H9 (cell line): ENCODE measurements around the gene AATF. TPM values are rescaled to one million over a fixed set of nuclear protein-coding genes. Genes with fewer than 3 reads are reported as not detected.

ENCODE experiments used
- DNase-seq: peaks from one replicate; pipeline ENCODE4 v3.0.0-alpha.2; 2017
- H2AFZ ChIP-seq: one replicate; pipeline ENCODE4 v1.6.1; 2013; ENCODE audit warnings: mild to moderate bottlenecking, low read length, control low read depth, moderate library complexity
- H2AK5ac ChIP-seq: 2 replicates; pipeline ENCODE4 v1.6.1; 2013; ENCODE audit warnings: low read length, control low read depth, mixed read lengths; ENCODE audit not compliant: insufficient read length
- H2BK120ac ChIP-seq: one replicate; pipeline ENCODE4 v1.6.1; 2013; ENCODE audit warnings: low read depth, mild to moderate bottlenecking, low read length, control low read depth, inconsistent platforms; ENCODE audit not compliant: poor library complexity, severe bottlenecking
- H2BK12ac ChIP-seq: 2 replicates; pipeline ENCODE4 v1.6.1; 2013; ENCODE audit warnings: low read length, control low read depth, mixed read lengths, low read depth; ENCODE audit not compliant: insufficient read length
- H2BK15ac ChIP-seq: 2 replicates; pipeline ENCODE4 v1.6.1; 2013; ENCODE audit warnings: low read depth, low read length, control low read depth
- H2BK20ac ChIP-seq: one replicate; pipeline ENCODE4 v1.6.1; 2013; ENCODE audit warnings: low read depth, mild to moderate bottlenecking, low read length, control low read depth, inconsistent platforms; ENCODE audit not compliant: poor library complexity, severe bottlenecking
- H2BK5ac ChIP-seq: 2 replicates; pipeline ENCODE4 v1.6.1; 2013; ENCODE audit warnings: low read length, control low read depth, mixed read lengths; ENCODE audit not compliant: insufficient read length
- H3K14ac ChIP-seq: 2 replicates; pipeline ENCODE4 v1.6.1; 2013; ENCODE audit warnings: low read length, control low read depth; ENCODE audit not compliant: insufficient read depth
- H3K18ac ChIP-seq: 2 replicates; pipeline ENCODE4 v1.6.1; 2013; ENCODE audit warnings: low read depth, mild to moderate bottlenecking, mixed read lengths, low read length, control low read depth; ENCODE audit not compliant: insufficient read length
- H3K23ac ChIP-seq: 2 replicates; pipeline ENCODE4 v1.6.1; 2013; ENCODE audit warnings: low read length, control low read depth, mixed read lengths, low read depth; ENCODE audit not compliant: insufficient read length
- H3K23me2 ChIP-seq: 2 replicates; pipeline ENCODE4 v1.6.1; 2013; ENCODE audit warnings: low read depth, mild to moderate bottlenecking, mixed read lengths, low read length, control low read depth; ENCODE audit not compliant: insufficient read length, poor library complexity, severe bottlenecking
- H3K27ac ChIP-seq: 2 replicates; pipeline ENCODE4 v1.5.1; 2013; ENCODE audit warnings: low read length, control low read depth, mixed read lengths, low read depth; ENCODE audit not compliant: insufficient read length
- H3K27me3 ChIP-seq: 2 replicates; pipeline ENCODE4 v1.6.1; 2013; ENCODE audit warnings: low read length, control low read depth, inconsistent platforms; ENCODE audit not compliant: insufficient read depth
- H3K4ac ChIP-seq: 2 replicates; pipeline ENCODE4 v1.6.1; 2013; ENCODE audit warnings: low read depth, mild to moderate bottlenecking, control low read depth, inconsistent platforms, low read length, moderate library complexity
- H3K4me1 ChIP-seq: 2 replicates; pipeline ENCODE4 v1.6.1; 2013; ENCODE audit warnings: low read length, control low read depth, inconsistent platforms; ENCODE audit not compliant: insufficient read depth
- H3K4me2 ChIP-seq: 2 replicates; pipeline ENCODE4 v1.6.1; 2013; ENCODE audit warnings: low read length, control low read depth, mixed read lengths; ENCODE audit not compliant: insufficient read length, insufficient read depth
- H3K56ac ChIP-seq: 2 replicates; pipeline ENCODE4 v1.6.1; 2013; ENCODE audit warnings: low read depth, mild to moderate bottlenecking, mixed read lengths, low read length, control low read depth; ENCODE audit not compliant: insufficient read length
- H3K79me1 ChIP-seq: 2 replicates; pipeline ENCODE4 v1.6.1; 2013; ENCODE audit warnings: low read depth, mild to moderate bottlenecking, moderate library complexity, low read length, control low read depth, inconsistent platforms; ENCODE audit not compliant: insufficient read depth, poor library complexity, severe bottlenecking
- H3K79me2 ChIP-seq: 2 replicates; pipeline ENCODE4 v1.6.1; 2013; ENCODE audit warnings: low read length, control low read depth, inconsistent platforms; ENCODE audit not compliant: insufficient read depth
- H3K9ac ChIP-seq: 2 replicates; pipeline ENCODE4 v1.6.1; 2013; ENCODE audit warnings: low read length, control low read depth, mixed read lengths; ENCODE audit not compliant: insufficient read length; ENCODE audit errors: extremely low read depth
- H3K9me3 ChIP-seq: one replicate; pipeline ENCODE4 v1.6.1; 2013; ENCODE audit warnings: low read depth, low read length, inconsistent platforms; ENCODE audit not compliant: control insufficient read depth
- H3T11ph ChIP-seq: one replicate; pipeline ENCODE4 v1.6.1; 2013; ENCODE audit warnings: mild to moderate bottlenecking, low read length, control low read depth, inconsistent platforms
- H4K20me1 ChIP-seq: one replicate; pipeline ENCODE4 v1.6.1; 2013; ENCODE audit not compliant: control insufficient read depth, insufficient read length, insufficient read depth
- H4K5ac ChIP-seq: 2 replicates; pipeline ENCODE4 v1.6.1; 2013; ENCODE audit warnings: low read depth, mild to moderate bottlenecking, mixed read lengths, low read length, control low read depth; ENCODE audit not compliant: insufficient read length
- H4K8ac ChIP-seq: replicated peaks from 2 replicates; pipeline ENCODE4 v1.6.1; 2013; ENCODE audit warnings: low read length, control low read depth, mixed read lengths, low read depth; ENCODE audit not compliant: insufficient read length
- H4K91ac ChIP-seq: 2 replicates; pipeline ENCODE4 v1.6.1; 2013; ENCODE audit warnings: low read depth, mild to moderate bottlenecking, moderate library complexity, mixed read lengths, low read length, control low read depth; ENCODE audit not compliant: insufficient read length
- H3K27ac Mint-ChIP-seq, 3 experiments: 2 replicates in 2 of 3; 3 replicates in 1 of 3; pipeline ENCODE4 v1.8.0; 2020 to 2021; ENCODE audit warnings: mixed read lengths in 3 of 3, mild to moderate bottlenecking in 1 of 3, moderate library complexity in 1 of 3
- H3K27me3 Mint-ChIP-seq: 2 replicates; pipeline ENCODE4 v1.8.0; 2021; ENCODE audit warnings: low read depth, mild to moderate bottlenecking, moderate library complexity, mixed read lengths
- H3K36me3 Mint-ChIP-seq, 3 experiments: 2 replicates in 2 of 3; 3 replicates in 1 of 3; pipeline ENCODE4 v1.8.0; 2020 to 2021; ENCODE audit warnings: low read depth in 3 of 3, mixed read lengths in 3 of 3; ENCODE audit not compliant: insufficient read depth in 1 of 3
- H3K4me1 Mint-ChIP-seq, 2 experiments: 2 replicates each; pipeline ENCODE4 v1.8.0; 2020; ENCODE audit warnings: mixed read lengths in 2 of 2
- H3K4me3 Mint-ChIP-seq, 2 experiments: 2 replicates in 1 of 2; 3 replicates in 1 of 2; pipeline ENCODE4 v1.8.0; 2020 to 2021; ENCODE audit warnings: mild to moderate bottlenecking in 2 of 2, mixed read lengths in 2 of 2, moderate library complexity in 1 of 2
- H3K9me3 Mint-ChIP-seq, 2 experiments: 2 replicates in 1 of 2; 3 replicates in 1 of 2; pipeline ENCODE4 v1.8.0; 2020; ENCODE audit warnings: mild to moderate bottlenecking in 2 of 2, mixed read lengths in 2 of 2, moderate library complexity in 1 of 2
- WGBS: extraction: QIAGEN DNeasy Blood & Tissue Kit; methylation state at CpG from one replicate; pipeline ENCODE4 v1.1.7; 2013; ENCODE audit warnings: missing lambda C conversion rate, low lambda C conversion rate, mixed read lengths; ENCODE audit not compliant: insufficient read length; ENCODE audit errors: extremely low coverage; 5-methylcytosine and 5-hydroxymethylcytosine counted together
- total RNA-seq: library from RNA; stranded (reverse); gene quantifications from 2 replicates; pipeline ENCODE4 v1.2.1, GENCODE V29; 2021
- TF ChIP-seq, protein P1 (sequence below): fragments of 200-600 bp; sonication (generic); conservative IDR thresholded peaks from 3 replicates; pipeline ENCODE4 v1.8.0; 2021; ENCODE audit warnings: antibody characterized with exemption, mild to moderate bottlenecking

Gene AATF
- total RNA-seq, 1 experiment from 2014 or later = 69.6 TPM

DNA sequence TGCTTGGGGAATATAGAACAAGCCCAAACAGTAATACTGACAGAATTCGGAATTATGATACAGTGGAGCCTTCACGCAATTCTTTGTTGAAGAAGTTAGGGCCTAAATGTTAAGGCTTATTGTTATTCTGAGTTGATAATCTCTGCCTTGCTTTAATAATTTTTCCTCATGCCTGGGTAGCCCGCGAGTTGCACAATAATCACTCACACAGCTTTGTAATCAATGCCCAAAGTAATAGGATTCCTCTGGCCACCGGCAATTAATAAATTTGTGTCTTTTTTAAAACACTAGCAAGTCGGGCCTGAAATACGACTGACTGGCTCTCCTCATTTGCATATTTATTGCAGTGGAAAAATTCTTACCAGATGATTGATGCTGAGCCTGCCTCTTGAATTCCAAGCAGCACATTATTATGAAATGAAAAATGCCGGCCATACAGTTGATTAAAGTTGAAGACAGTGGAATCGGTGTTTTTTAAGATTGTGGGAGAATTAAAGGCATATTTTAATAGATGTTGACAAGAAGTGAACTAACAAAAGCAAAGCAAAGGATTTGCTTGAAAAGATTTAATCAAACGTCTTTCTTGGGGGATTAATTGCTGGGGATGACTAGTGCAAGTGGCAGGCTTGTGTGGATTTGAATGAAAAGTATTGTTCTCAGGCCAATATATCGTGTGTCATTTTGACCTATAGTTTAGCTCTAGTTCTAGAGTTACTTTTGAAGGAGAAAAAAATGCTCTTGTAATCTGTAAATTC lies 30.2 kb downstream of the AATF start:
- Histone ChIP-seq H3K18ac (no peak overlapping the region), H3K27me3 (no peaks in the 10 kb centered on the region), H3K79me1 (no peaks in the 10 kb centered on the region), H3T11ph (no peak overlapping the region), H3K14ac (no peak overlapping the region), H2BK20ac (no peak overlapping the region), H3K79me2 (no peaks in the 10 kb centered on the region), H3K4me1 (no peaks in the 10 kb centered on the region), H3K4ac (no peak overlapping the region), H2BK15ac (no peak overlapping the region), H3K23me2 (no peaks in the 10 kb centered on the region), H3K4me2 (no peak overlapping the region), H4K91ac (no peak overlapping the region), H4K8ac (no peak overlapping the region), H3K23ac (no peak overlapping the region), H3K27ac (no peak overlapping the region), H2BK12ac (no peak overlapping the region), H2BK120ac (no peak overlapping the region), H4K20me1 (no peaks in the 10 kb centered on the region), H4K5ac (no peak overlapping the region), H2BK5ac (no peak overlapping the region), H3K56ac (no peak overlapping the region), H2AFZ (no peak overlapping the region), H3K9ac (no peak overlapping the region), H2AK5ac (no peak overlapping the region), H3K9me3 (no peaks in the 10 kb centered on the region)
- Mint-ChIP-seq H3K36me3 (peaks cover 3 to 16% (median 4%) of the 10 kb centered on the region in 3 experiments; a peak in 4 of 7 replicates), H3K4me1 (peaks cover 11 to 16% of the 10 kb centered on the region in 2 experiments), H3K27ac (peak overlapping the region in 1 of 3 experiments; percentile 44; a peak in 2 of 7 replicates), H3K27me3 (no peaks in the 10 kb centered on the region), H3K4me3 (no peak overlapping the region), H3K9me3 (no peaks in the 10 kb centered on the region)
- 100% methylated on average over 2 of the region's 11 CpGs for whole genome bisulfite sequencing
- no peak for DNase-seq
- TF ChIP-seq, protein P1, sequence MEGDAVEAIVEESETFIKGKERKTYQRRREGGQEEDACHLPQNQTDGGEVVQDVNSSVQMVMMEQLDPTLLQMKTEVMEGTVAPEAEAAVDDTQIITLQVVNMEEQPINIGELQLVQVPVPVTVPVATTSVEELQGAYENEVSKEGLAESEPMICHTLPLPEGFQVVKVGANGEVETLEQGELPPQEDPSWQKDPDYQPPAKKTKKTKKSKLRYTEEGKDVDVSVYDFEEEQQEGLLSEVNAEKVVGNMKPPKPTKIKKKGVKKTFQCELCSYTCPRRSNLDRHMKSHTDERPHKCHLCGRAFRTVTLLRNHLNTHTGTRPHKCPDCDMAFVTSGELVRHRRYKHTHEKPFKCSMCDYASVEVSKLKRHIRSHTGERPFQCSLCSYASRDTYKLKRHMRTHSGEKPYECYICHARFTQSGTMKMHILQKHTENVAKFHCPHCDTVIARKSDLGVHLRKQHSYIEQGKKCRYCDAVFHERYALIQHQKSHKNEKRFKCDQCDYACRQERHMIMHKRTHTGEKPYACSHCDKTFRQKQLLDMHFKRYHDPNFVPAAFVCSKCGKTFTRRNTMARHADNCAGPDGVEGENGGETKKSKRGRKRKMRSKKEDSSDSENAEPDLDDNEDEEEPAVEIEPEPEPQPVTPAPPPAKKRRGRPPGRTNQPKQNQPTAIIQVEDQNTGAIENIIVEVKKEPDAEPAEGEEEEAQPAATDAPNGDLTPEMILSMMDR = no peak
